Measurements from ENCODE around the gene EIF5AL1.

Gene EIF5AL1

GRCh38 chr10:79468015-79468560 is 44.2 kb upstream of the EIF5AL1 start:
- H3K27ac ChIP-seq (ENCODE audit: low read depth, low read length), result no peak overlapping the region
- H2AFZ ChIP-seq (ENCODE audit: low read depth, low read length, severe bottlenecking), result no peak overlapping the region
- no peak overlapping the region for H3K9ac ChIP-seq (ENCODE audit: low read length)
- no peak overlapping the region for H3K4me2 ChIP-seq (ENCODE audit: low read depth, low read length, poor library complexity, severe bottlenecking)
- H3K27me3 ChIP-seq (ENCODE audit: low read length), result no peaks in the 10 kb centered on the region
- H4K20me1 ChIP-seq (ENCODE audit: low read depth, low read length), result no peaks in the 10 kb centered on the region
- H3K9me2 ChIP-seq (replicated peaks; ENCODE audit: insufficient read depth, low read length), result no peaks in the 10 kb centered on the region
- no peaks in the 10 kb centered on the region for H3F3A ChIP-seq (ENCODE audit: insufficient read depth)
- no peak overlapping the region for H3K4me3 ChIP-seq (ENCODE audit: insufficient read depth, low read length, poor library complexity, severe bottlenecking)
- TF ChIP-seq CTCF (IDR thresholded peaks at IDR 0.05; ENCODE audit: insufficient read depth, low read length, poor library complexity, severe bottlenecking) (no peak), EZH2phosphoT487 (conservative IDR thresholded peaks at IDR 0.05; ENCODE audit: low read length) (no peak)
- H3K79me2 ChIP-seq (ENCODE audit: insufficient read depth, low read length), result no peaks in the 10 kb centered on the region
- no peaks in the 10 kb centered on the region for H3K36me3 ChIP-seq (ENCODE audit: low read length)
- no peaks in the 10 kb centered on the region for H3K9me3 ChIP-seq (ENCODE audit: insufficient read depth, low read length)

- Histone ChIP-seq H3K9me2 (replicated peaks; ENCODE audit: insufficient read depth, low read length) (no peaks in the 10 kb centered on the region), H3K36me3 (ENCODE audit: low read length) (no peaks in the 10 kb centered on the region), H3K27me3 (ENCODE audit: low read length) (no peaks in the 10 kb centered on the region), H3F3A (ENCODE audit: insufficient read depth) (no peaks in the 10 kb centered on the region), H4K20me1 (ENCODE audit: low read depth, low read length) (no peaks in the 10 kb centered on the region), H3K79me2 (ENCODE audit: insufficient read depth, low read length) (no peaks in the 10 kb centered on the region), H2AFZ (ENCODE audit: low read depth, low read length, severe bottlenecking) (no peak overlapping the region), H3K27ac (ENCODE audit: low read depth, low read length) (no peak overlapping the region), H3K9me3 (ENCODE audit: insufficient read depth, low read length) (no peaks in the 10 kb centered on the region), H3K4me3 (ENCODE audit: insufficient read depth, low read length, poor library complexity, severe bottlenecking) (no peak overlapping the region), H3K9ac (ENCODE audit: low read length) (no peak overlapping the region), H3K4me2 (ENCODE audit: low read depth, low read length, poor library complexity, severe bottlenecking) (no peak overlapping the region)
- TF ChIP-seq EZH2phosphoT487 (conservative IDR thresholded peaks at IDR 0.05; ENCODE audit: low read length) (no peak), CTCF (IDR thresholded peaks at IDR 0.05; ENCODE audit: insufficient read depth, low read length, poor library complexity, severe bottlenecking) (no peak)
Measured at GRCh38 chr10:79468841-79469585, 43.3 kb upstream of the EIF5AL1 start.

GRCh38 chr10:79470096-79470495 is 42.2 kb upstream of the EIF5AL1 start:
- TF ChIP-seq CTCF (IDR thresholded peaks at IDR 0.05; ENCODE audit: insufficient read depth, low read length, poor library complexity, severe bottlenecking) (no peak), EZH2phosphoT487 (conservative IDR thresholded peaks at IDR 0.05; ENCODE audit: low read length) (no peak)
- H3K27me3 ChIP-seq (ENCODE audit: low read length), result no peaks in the 10 kb centered on the region
- no peaks in the 10 kb centered on the region for H4K20me1 ChIP-seq (ENCODE audit: low read depth, low read length)
- no peaks in the 10 kb centered on the region for H3K79me2 ChIP-seq (ENCODE audit: insufficient read depth, low read length)
- no peaks in the 10 kb centered on the region for H3F3A ChIP-seq (ENCODE audit: insufficient read depth)
- no peak overlapping the region for H3K9ac ChIP-seq (ENCODE audit: low read length)
- no peak overlapping the region for H3K4me3 ChIP-seq (ENCODE audit: insufficient read depth, low read length, poor library complexity, severe bottlenecking)
- no peaks in the 10 kb centered on the region for H3K9me3 ChIP-seq (ENCODE audit: insufficient read depth, low read length)
- no peaks in the 10 kb centered on the region for H3K9me2 ChIP-seq (replicated peaks; ENCODE audit: insufficient read depth, low read length)
- no peak overlapping the region for H3K27ac ChIP-seq (ENCODE audit: low read depth, low read length)
- no peaks in the 10 kb centered on the region for H3K36me3 ChIP-seq (ENCODE audit: low read length)
- H2AFZ ChIP-seq (ENCODE audit: low read depth, low read length, severe bottlenecking), result no peak overlapping the region
- H3K4me2 ChIP-seq (ENCODE audit: low read depth, low read length, poor library complexity, severe bottlenecking), result no peak overlapping the region

Data from SU-DHL-6 (cell line).